AG10803 (cell line): ENCODE measurements around the gene STK32C.
A peak's percentile ranks its signal among the peaks of the same experiment; 100 is the strongest.

Source experiments
- DNase-seq: peaks from one replicate; pipeline ENCODE4 v3.0.0; 2010; ENCODE audit warnings: low read depth
- H3K4me3 ChIP-seq: 2 replicates; pipeline ENCODE4 v1.5.1; 2011; ENCODE audit warnings: mild to moderate bottlenecking, low read length, control low read depth
- TF ChIP-seq, protein P1 (sequence below): conservative IDR thresholded peaks from 2 replicates; pipeline ENCODE4 v1.5.1; 2011; ENCODE audit warnings: mild to moderate bottlenecking, low read length, control low read depth, inconsistent platforms

Gene STK32C

GRCh38 chr10:132310701-132311337 lies 3.1 kb upstream of the STK32C start:
- no peak for DNase-seq
- TF ChIP-seq, protein P1, sequence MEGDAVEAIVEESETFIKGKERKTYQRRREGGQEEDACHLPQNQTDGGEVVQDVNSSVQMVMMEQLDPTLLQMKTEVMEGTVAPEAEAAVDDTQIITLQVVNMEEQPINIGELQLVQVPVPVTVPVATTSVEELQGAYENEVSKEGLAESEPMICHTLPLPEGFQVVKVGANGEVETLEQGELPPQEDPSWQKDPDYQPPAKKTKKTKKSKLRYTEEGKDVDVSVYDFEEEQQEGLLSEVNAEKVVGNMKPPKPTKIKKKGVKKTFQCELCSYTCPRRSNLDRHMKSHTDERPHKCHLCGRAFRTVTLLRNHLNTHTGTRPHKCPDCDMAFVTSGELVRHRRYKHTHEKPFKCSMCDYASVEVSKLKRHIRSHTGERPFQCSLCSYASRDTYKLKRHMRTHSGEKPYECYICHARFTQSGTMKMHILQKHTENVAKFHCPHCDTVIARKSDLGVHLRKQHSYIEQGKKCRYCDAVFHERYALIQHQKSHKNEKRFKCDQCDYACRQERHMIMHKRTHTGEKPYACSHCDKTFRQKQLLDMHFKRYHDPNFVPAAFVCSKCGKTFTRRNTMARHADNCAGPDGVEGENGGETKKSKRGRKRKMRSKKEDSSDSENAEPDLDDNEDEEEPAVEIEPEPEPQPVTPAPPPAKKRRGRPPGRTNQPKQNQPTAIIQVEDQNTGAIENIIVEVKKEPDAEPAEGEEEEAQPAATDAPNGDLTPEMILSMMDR: no peak
- no peak overlapping the region for H3K4me3 ChIP-seq

- no peak for DNase-seq
- H3K4me3 ChIP-seq: no peak overlapping the region
- TF ChIP-seq, protein P1: no peak
Observed at GRCh38 chr10:132309879-132310591, 2.3 kb upstream of the STK32C start.

GRCh38 chr10:132309471-132309865 lies 1.7 kb upstream of the STK32C start:
- no peak for DNase-seq
- no peak overlapping the region for H3K4me3 ChIP-seq
- TF ChIP-seq, protein P1: no peak

- TF ChIP-seq, protein P1: no peak
- DNase-seq: no peak
- peak overlapping the region; percentile 79 for H3K4me3 ChIP-seq
Observed at GRCh38 chr10:132308587-132309470, 1.1 kb upstream of the STK32C start.

- TF ChIP-seq, protein P1: no peak
Observed at GRCh38 chr10:132306864-132307751, 642 bp downstream of the STK32C start.

DNA sequence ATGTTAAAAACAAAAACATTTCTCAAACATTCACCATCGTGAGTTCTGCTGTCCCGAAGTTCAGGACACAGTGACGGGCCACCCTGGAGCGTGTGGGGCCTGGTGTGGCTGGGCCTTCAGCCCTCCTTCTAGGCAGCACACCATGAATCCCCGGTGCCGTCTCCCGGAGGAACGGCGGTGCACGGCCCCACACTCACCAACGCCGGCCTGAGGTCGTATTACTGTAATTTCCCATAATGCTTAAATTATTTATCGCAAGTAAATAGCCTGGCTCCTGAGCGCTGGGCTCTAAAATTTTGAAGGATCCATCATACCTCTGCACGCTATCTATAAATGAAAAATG lies 1.4 kb downstream of the STK32C start:
- no peak for DNase-seq
- TF ChIP-seq, protein P1: no peak
- no peak overlapping the region for H3K4me3 ChIP-seq

More at GRCh38 chr10:132306864-132307751, 642 bp downstream of the STK32C start:
- no peak for DNase-seq
- peak overlapping the region; percentile 55 for H3K4me3 ChIP-seq
